Measurements from ENCODE around the gene CRYBB1.

CRYBB1 gene

GRCh38 chr22:26608129-26608528 is 9.7 kb downstream of the CRYBB1 start:
- no peak for DNase-seq (ENCODE audit: extremely low read depth, low read depth)
- no peak overlapping the region for H3K4me3 ChIP-seq (replicated peaks; ENCODE audit: low read depth, low read length)
- TF ChIP-seq CTCF (IDR thresholded peaks at IDR 0.05; ENCODE audit: low read depth, low read length, missing control alignments) = no peak

- no peak overlapping the region for H3K4me3 ChIP-seq (replicated peaks; ENCODE audit: low read depth, low read length)
- TF ChIP-seq CTCF (IDR thresholded peaks at IDR 0.05; ENCODE audit: low read depth, low read length, missing control alignments) = no peak
- DNase-seq (ENCODE audit: extremely low read depth, low read depth) = no peak
These were observed 11.2 kb downstream of the CRYBB1 start for GRCh38 chr22:26606611-26607010.

GRCh38 chr22:26604368-26604767 is 13.5 kb downstream of the CRYBB1 start:
- H3K4me3 ChIP-seq (replicated peaks; ENCODE audit: low read depth, low read length) = no peak overlapping the region
- DNase-seq (ENCODE audit: extremely low read depth, low read depth) = no peak
- TF ChIP-seq CTCF (IDR thresholded peaks at IDR 0.05; ENCODE audit: low read depth, low read length, missing control alignments) = no peak

- no peak overlapping the region for H3K4me3 ChIP-seq (replicated peaks; ENCODE audit: low read depth, low read length)
- no peak for DNase-seq (ENCODE audit: extremely low read depth, low read depth)
- TF ChIP-seq CTCF (IDR thresholded peaks at IDR 0.05; ENCODE audit: low read depth, low read length, missing control alignments) = no peak
These were observed 15.7 kb downstream of the CRYBB1 start for GRCh38 chr22:26602127-26602526.

GRCh38 chr22:26601726-26602125 is 16.1 kb downstream of the CRYBB1 start:
- H3K4me3 ChIP-seq (replicated peaks; ENCODE audit: low read depth, low read length) = no peak overlapping the region
- DNase-seq (ENCODE audit: extremely low read depth, low read depth) = no peak
- no peak for TF ChIP-seq CTCF (IDR thresholded peaks at IDR 0.05; ENCODE audit: low read depth, low read length, missing control alignments)

- no peak for TF ChIP-seq CTCF (IDR thresholded peaks at IDR 0.05; ENCODE audit: low read depth, low read length, missing control alignments)
These were observed 18.3 kb downstream of the CRYBB1 start for GRCh38 chr22:26599505-26599904.

GRCh38 chr22:26597480-26597879 is 20.3 kb downstream of the CRYBB1 start:
- no peak overlapping the region for H3K4me3 ChIP-seq (replicated peaks; ENCODE audit: low read depth, low read length)
- TF ChIP-seq CTCF (IDR thresholded peaks at IDR 0.05; ENCODE audit: low read depth, low read length, missing control alignments) = no peak
- no peak for DNase-seq (ENCODE audit: extremely low read depth, low read depth)

More at GRCh38 chr22:26599505-26599904, 18.3 kb downstream of the CRYBB1 start:
- no peak overlapping the region for H3K4me3 ChIP-seq (replicated peaks; ENCODE audit: low read depth, low read length)
- no peak for DNase-seq (ENCODE audit: extremely low read depth, low read depth)

Measured in HFF-Myc (cell line).